ES-I3 (cell line): ENCODE results near the gene PIEZO2.

Experiments used
- H3K36me3 ChIP-seq: 2 replicates; pipeline ENCODE4 v1.6.1; 2013; ENCODE audit warnings: mild to moderate bottlenecking, low read length, control low read depth, moderate library complexity; ENCODE audit not compliant: insufficient read depth
- H3K4me1 ChIP-seq: 2 replicates; pipeline ENCODE4 v1.6.1; 2013; ENCODE audit warnings: mild to moderate bottlenecking, control low read depth, low read length; ENCODE audit not compliant: insufficient read depth
- H3K9ac ChIP-seq: 2 replicates; pipeline ENCODE4 v1.6.1; 2013; ENCODE audit warnings: low read depth, mild to moderate bottlenecking, low read length, moderate library complexity
- H3K9me3 ChIP-seq: 2 replicates; pipeline ENCODE4 v1.6.1; 2013; ENCODE audit warnings: mild to moderate bottlenecking, low read length, moderate library complexity; ENCODE audit not compliant: control insufficient read depth, insufficient read depth

The PIEZO2 gene

DNA sequence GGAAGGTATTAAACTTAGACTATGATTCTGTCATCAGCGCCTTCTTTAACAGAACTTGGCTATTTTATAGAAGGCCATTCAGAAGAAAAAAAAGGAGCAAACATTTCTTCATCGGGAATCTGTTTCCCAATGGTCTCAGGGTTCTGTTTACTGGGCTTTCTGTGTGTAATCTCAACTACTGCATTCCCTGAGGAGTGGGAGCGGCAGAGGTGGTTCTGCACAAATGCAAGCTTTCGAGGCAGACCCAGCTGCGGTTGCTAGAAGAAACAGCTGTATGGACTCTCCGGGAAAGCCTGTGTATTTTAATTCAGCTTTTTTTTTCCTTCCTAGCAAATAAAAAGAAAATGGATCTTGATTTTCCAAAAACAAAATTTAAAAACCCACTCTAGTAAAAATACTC is 372.9 kb downstream of the PIEZO2 start:
- H3K36me3 ChIP-seq = no peaks in the 10 kb centered on the region
- no peak overlapping the region for H3K9ac ChIP-seq
- no peaks in the 10 kb centered on the region; the same call in 1 of the 2 replicates for H3K9me3 ChIP-seq
- no peaks in the 10 kb centered on the region for H3K4me1 ChIP-seq

DNA sequence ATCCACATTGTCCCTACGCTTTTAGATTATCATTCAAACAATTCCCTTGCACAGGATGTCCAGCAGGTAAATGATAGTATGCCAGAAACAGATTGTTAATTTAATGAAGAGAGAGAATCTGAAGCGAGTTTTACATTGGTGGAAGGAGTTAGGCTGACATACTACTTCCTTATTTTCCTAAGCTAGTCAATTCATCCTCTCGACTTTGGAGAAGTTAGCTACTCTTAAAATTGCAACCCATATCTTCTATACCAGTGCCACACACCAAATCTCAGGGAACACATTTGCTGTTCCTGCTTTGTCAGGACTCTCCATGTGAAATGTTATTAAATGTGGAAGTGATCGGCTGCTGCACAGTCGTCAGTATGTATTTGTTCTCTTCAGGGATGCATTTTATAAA is 374.3 kb downstream of the PIEZO2 start:
- Histone ChIP-seq H3K36me3 (no peaks in the 10 kb centered on the region), H3K9me3 (no peaks in the 10 kb centered on the region; the same call in 1 of the 2 replicates), H3K4me1 (no peaks in the 10 kb centered on the region), H3K9ac (no peak overlapping the region)

DNA sequence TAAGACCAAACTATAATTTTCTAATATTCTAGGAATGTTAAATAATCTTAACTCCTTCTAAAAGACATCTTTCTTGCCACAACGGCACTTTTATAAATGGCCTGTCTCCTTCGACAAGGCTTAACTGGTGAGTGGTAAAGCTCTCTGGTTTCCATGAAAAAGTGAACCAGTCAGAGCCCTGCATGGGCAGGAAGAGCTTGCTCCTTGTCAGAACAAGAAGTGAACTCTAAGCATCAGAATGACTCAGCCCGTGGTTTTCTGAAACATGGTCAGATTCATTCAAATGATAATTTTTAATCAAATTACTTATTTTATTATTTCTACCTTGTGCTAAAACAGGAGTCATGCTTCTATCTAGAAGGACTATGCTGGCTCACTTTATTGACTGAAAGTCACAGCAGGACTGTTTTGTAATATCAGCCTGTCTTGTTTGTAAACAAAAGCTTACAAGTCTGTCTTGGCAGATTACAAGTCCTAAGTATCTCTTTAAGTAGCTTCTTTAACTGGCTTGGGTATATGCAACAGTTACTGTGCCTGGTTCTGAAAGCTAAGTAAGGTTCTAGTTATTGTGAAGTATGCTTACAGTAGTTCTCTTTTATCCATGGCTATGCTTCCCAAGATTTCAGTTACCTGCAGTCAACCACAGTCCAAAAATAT is 378.2 kb downstream of the PIEZO2 start:
- Histone ChIP-seq H3K9me3 (no peaks in the 10 kb centered on the region; the same call in 1 of the 2 replicates), H3K36me3 (no peaks in the 10 kb centered on the region), H3K4me1 (no peaks in the 10 kb centered on the region), H3K9ac (no peak overlapping the region)

DNA sequence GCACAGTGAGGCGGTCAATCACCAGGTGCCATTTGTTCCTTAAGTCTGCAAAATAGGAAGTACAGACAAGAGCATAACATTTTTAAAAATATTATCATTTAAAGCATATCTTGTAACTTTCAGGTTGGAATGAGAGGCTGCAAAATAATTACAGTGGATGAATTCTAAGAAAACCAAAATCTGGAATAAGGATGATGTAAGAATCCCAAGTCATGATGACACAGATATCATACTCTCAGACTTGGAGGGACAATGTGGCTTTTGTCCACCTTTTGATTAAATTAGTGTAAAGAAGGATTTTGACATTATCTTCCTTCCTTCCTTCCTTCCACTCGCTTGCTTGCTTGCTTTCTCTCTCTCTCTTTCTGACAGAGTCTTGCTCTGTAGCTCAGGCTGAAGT is 379.1 kb downstream of the PIEZO2 start:
- no peaks in the 10 kb centered on the region for H3K36me3 ChIP-seq
- H3K4me1 ChIP-seq = no peaks in the 10 kb centered on the region
- H3K9me3 ChIP-seq = no peaks in the 10 kb centered on the region; the same call in 1 of the 2 replicates
- no peak overlapping the region for H3K9ac ChIP-seq

DNA sequence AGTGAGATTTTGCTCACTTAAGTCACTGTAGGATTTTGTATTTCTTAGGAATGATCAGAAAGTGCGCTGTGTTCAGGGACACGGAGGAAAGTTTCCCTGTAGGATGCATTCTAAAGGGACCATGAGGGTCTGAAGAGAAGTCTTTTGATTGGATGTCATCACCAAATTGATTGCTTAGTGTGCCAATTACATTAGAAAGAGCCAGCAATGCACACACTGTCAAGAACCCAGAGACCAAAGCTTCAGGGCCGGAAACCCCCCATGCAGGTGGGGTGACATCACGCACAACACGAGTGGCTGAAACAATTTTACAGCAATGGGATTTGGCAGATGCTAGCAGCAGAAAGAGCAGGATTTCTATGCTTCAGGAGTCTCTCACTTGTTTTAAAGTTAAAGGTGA is 381.1 kb downstream of the PIEZO2 start:
- no peaks in the 10 kb centered on the region for H3K4me1 ChIP-seq
- no peak overlapping the region for H3K9ac ChIP-seq
- no peaks in the 10 kb centered on the region; the same call in 1 of the 2 replicates for H3K9me3 ChIP-seq
- no peaks in the 10 kb centered on the region; the same call in 1 of the 2 replicates for H3K36me3 ChIP-seq

DNA sequence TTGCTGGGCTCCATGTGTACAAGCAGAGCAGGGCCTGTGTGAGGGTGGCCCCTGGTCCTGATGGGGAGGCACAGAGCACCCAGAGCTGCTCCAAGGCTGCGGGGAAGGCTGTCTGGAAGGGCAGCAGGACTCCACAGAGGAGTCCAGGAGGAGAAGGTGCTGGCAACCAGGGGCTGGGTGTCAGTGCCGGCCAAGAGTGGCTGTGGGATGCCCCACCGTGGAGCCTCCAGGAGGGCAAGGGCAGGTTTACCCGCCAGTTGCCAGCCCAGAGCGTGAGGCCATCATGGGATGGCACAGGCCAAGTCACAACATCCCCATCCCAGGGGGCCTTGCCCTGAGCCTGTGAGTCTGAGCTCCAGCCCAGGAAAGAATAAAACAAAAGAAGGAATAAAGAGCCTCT is 381.7 kb downstream of the PIEZO2 start:
- H3K9ac ChIP-seq = no peak overlapping the region
- H3K36me3 ChIP-seq = no peaks in the 10 kb centered on the region; the same call in 1 of the 2 replicates
- H3K9me3 ChIP-seq = no peaks in the 10 kb centered on the region; the same call in 1 of the 2 replicates
- no peaks in the 10 kb centered on the region for H3K4me1 ChIP-seq

DNA sequence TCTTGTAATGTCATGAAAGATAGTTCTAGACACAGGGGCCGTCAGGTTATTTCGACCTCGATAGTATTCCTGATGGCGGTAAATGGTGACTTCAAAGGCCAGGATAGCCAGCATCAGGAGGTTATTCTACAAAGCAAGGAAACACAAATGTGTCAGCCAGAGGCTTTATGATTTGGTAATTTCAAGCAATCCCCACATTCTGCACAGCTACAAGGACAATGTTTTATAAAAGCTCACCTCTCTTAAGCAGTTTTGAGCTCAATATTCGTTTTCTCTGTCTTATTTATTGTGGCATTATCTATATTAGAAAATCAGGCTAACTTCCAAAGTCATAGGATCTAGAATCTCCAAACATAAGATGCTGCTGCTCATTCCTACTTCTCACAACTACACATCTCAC is 388.4 kb downstream of the PIEZO2 start:
- Histone ChIP-seq H3K9ac (no peak overlapping the region), H3K4me1 (no peaks in the 10 kb centered on the region), H3K36me3 (no peaks in the 10 kb centered on the region; the same call in 1 of the 2 replicates), H3K9me3 (no peaks in the 10 kb centered on the region)

DNA sequence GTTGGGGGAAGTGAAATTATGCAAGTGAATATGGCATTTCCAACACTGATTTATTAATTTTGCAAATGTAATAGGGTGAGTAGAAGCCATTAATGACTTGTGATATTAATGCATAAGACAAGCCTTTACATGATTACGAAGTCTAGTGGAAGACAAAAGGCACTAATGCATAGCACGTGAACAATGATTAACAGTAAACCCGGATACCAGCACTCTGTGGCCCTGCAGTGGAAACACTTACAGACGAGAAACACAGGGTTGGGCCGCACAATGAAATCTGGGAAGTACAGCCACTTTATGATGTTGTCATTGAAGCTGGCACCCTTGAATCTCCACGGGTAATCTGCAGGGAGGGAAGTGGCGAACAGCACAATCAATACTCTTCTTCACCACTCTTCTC is 390.1 kb downstream of the PIEZO2 start:
- no peaks in the 10 kb centered on the region; the same call in 1 of the 2 replicates for H3K36me3 ChIP-seq
- H3K9ac ChIP-seq = no peak overlapping the region
- H3K9me3 ChIP-seq = no peaks in the 10 kb centered on the region
- no peaks in the 10 kb centered on the region for H3K4me1 ChIP-seq

DNA sequence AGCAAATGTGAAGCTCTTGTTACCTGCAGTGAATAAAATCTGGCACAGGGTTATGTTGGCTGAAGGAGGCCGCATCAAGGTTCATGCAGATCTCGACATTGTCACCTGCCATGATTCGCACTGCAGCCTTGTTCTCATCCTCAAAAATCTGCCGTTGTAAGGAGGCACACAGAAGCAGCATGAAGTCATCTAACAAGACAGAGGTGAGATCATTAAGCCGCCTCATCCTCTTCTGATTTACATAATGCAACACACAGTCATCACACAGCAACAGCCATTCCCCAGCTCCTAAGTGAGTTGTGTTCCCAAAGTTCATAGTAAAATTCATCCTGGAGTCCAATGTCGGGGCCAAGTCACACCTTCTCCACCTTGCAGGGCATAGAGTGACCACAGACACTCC is 391.4 kb downstream of the PIEZO2 start:
- Histone ChIP-seq H3K36me3 (no peaks in the 10 kb centered on the region), H3K9ac (no peak overlapping the region), H3K9me3 (no peaks in the 10 kb centered on the region), H3K4me1 (no peaks in the 10 kb centered on the region)

DNA sequence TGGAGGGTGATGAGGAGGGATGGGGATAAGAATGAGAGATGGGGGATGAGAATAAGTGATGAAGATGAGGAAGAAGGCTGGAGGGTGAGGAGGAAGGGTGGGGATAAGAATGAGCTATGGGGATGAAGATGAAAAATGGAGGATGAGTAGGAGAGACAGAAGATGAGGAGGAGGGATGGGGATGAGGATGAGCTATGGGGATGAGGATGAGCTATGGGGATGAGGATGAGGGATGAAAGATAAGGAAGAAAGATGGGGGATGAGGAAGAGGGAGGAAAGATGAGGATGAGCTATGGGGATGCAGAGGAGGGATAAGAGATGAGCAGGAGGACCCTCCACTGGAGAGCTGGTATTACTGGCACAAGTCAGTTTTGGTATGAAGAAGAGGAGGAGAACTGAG is 392.0 kb downstream of the PIEZO2 start:
- Histone ChIP-seq H3K9me3 (no peaks in the 10 kb centered on the region), H3K36me3 (no peaks in the 10 kb centered on the region), H3K4me1 (no peaks in the 10 kb centered on the region), H3K9ac (no peak overlapping the region)

DNA sequence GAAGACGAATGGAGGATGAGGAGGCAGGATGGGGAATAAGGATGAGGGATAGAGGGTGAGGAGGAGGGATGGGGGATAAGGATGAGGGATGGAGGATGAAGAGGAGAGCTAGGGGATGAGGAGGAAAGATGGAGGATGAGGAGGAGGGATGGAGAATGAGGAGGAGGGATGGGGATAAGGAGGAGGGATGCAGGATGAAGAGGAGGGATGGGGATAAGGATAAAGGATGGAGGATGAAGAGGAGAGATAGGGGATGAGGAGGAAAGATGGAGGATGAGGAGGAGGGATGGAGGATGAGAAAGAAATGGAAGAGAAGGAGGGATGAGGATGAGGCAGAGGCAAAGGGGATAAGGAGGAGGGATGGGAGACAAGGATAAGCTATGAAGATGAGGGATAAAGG is 393.5 kb downstream of the PIEZO2 start:
- H3K9ac ChIP-seq = no peak overlapping the region
- no peaks in the 10 kb centered on the region for H3K9me3 ChIP-seq
- no peaks in the 10 kb centered on the region for H3K36me3 ChIP-seq

DNA sequence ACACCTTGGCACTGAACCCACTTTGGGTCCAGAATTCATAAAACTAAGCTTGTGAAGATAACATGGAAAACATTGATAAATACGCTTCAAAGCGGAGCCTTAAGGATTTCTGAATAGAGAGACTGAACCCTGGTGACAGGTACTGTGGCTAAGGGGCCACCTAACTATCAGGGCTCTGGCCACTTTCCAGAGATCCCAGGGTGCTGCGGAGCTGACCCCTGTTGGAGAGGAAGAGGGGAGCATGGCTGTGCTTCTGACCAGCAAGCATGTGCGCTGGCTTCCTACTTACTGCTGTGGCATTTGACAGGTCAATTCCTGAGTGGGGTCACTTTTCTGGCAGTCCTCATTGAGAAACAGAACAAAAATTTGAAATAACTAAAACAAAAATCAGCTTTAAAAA is 395.2 kb downstream of the PIEZO2 start:
- no peak overlapping the region for H3K9ac ChIP-seq
- H3K9me3 ChIP-seq = no peaks in the 10 kb centered on the region
- H3K4me1 ChIP-seq = no peaks in the 10 kb centered on the region
- H3K36me3 ChIP-seq = no peaks in the 10 kb centered on the region

More for the DNA sequence above, 393.5 kb downstream of the PIEZO2 start:
- no peaks in the 10 kb centered on the region for H3K4me1 ChIP-seq

DNA sequence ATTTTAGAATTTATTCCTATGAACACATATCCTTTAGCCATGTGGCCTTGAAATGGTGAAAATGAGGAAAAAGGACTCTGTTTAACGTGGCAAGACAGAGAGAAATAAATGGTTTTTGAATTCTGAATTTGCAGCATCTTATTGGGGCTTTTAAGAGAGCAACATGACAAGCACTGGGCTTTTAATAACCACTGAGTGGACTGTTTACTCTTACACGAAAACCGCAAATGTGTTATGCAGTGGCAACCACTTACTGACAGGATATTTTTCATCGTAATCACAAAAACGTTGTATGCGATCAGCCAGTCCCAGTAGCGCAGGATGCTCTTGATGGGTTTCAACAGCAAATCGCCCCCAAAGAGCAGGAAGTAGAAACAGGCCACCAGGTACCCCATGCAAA is 397.0 kb downstream of the PIEZO2 start:
- Histone ChIP-seq H3K9me3 (no peaks in the 10 kb centered on the region), H3K36me3 (no peaks in the 10 kb centered on the region), H3K9ac (no peak overlapping the region), H3K4me1 (no peaks in the 10 kb centered on the region)

DNA sequence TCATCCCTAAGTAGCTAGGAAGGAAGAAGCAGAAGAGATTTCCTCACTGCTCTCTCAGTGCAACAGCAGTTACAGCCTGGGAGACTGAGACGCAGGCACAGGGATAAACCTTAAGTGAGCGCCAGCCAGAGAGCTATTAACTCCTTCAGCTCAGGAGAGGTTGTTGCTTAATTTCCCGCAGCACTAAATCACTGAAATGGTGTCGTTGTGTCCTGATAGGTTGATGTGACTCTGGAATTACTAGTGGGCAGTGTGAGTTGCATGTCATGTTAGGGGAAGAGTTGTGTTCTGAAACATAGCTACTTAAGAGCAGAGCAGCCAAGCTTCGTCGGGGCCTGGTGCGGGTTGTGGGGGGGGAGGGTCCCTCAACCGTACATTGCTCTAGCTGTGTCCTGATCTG is 397.7 kb downstream of the PIEZO2 start:
- H3K36me3 ChIP-seq = no peaks in the 10 kb centered on the region
- no peaks in the 10 kb centered on the region for H3K9me3 ChIP-seq
- H3K9ac ChIP-seq = no peak overlapping the region
- H3K4me1 ChIP-seq = no peaks in the 10 kb centered on the region

DNA sequence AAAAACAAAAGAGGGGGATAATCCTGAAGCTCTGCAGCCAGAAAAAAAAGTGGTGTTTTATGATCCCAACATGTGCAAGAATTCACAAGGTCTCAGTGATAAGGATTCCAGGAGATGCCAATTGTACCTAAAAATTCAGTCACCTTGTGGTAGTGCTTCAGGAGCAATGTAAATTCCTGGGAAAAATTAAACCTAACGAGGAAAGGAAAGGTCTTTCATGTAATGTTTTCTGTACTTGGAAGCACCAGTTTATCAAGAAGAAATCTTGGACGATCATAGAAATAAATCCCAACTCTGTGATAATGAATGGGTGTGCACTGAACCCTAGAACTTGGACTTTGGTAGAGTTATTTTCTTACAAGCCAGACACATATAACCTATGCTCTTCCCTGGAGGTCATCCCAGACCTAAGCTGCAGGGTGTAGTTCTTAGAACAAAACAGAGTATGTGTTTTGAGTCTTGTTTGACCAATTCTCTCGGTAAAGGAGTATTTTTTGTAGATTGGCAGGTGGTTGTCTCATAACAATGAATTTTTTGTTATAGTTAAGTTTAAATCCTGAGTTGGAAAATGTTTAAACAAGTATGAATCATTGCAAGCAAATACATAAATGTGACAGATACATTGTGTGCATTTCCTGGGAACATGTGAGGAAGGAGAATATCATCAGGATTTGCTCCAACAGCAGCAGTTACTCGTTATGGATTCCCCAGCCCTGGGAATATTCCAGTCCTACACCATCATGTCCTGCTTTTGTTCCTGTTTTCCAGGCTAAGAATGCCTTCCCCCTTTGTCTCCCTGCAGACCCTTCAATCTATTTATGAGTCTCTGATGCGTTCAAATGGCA is 399.0 kb downstream of the PIEZO2 start:
- Histone ChIP-seq H3K4me1 (no peaks in the 10 kb centered on the region), H3K9ac (no peak overlapping the region), H3K36me3 (no peaks in the 10 kb centered on the region), H3K9me3 (no peaks in the 10 kb centered on the region)
